HG02981 (cell line): ENCODE measurements around the gene CREBBP.

Experiments used
- ATAC-seq: cut with Tn5 transposase; IDR thresholded peaks from one replicate; pipeline ENCODE4 v1.9.1; 2021; ENCODE audit warnings: mild to moderate bottlenecking, moderate library complexity; ENCODE audit not compliant: unreplicated experiment

CREBBP gene

DNA sequence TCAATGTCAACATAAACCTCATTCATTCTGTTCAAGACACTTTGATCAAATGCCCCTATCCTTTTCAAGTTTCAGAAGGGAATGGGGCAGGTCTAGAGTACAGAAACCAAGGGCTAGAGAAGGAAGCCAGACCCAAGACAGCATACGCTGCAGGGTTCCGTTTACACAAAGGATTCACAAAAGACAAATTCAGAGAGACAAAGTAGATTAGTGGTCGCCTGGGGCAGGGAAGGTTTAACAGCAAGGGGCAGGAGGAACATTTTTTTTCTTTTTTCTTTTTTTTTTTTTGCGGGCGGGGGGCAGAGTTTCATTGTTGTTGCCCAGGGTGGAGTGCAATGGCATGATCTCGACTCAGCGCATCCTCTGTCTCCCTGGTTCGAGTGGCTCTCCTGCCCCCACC lies 143.3 kb downstream of the CREBBP start:
- no peak for ATAC-seq

DNA sequence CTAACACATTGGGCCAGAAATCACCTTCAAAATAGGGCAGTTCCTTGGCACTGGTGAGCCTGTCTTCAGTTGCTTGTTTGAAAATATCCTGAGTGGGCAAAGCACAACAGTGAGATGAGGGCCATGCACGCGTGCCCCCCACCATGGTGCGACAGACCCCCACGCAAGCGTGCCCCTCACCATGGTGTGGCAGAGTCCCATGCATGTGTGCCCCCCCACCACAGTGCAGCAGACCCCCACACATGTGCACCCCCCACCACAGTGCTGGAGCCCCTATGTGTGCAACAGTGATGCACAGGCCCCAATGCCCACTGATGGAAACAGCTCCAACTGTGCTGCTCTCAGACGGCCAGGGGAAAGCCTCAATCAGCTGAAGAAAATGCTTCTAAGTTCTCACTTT lies 144.4 kb downstream of the CREBBP start:
- ATAC-seq, result no peak

DNA sequence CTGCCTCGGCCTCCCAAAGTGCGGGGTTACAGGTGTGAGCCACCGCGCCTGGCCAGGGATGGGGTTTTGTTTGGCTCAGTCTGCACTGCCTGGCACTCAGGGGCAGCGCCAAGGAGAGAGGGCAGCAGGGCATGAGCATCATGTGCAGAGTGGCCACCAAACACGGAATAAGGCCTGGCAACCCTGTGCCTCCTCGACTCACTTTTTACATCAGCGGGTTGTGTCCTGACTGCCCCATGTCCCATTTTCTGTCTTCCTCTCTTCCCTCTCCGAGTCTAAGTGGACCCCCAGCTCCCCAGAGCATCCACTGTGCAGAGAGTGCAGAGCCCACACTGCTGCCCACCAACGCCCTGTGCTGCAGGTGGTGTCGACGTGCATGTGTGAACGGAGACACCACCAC lies 145.0 kb downstream of the CREBBP start:
- ATAC-seq, result no peak

DNA sequence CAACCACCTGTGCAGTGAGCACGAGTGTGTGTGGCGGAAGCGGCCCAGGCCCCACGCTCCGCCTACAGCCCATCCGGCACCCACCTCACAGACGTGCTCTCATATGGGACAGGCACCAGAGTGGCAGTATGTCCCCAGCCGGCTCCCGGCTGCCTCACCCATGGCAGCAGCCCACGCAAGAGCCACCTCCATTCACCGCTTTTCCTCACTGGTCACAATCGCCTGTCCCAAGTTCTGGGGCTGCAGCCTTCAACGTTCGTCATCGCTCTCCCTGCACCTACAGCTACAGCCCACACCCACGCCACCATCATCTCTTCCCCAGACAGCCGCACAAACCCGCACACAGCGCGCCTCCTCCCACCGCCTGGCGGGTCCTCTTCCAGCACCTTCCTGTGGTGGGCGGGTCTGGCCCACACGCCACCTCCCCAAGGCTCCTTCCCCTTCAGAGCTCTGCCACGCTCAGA lies 145.7 kb downstream of the CREBBP start:
- ATAC-seq, result no peak

DNA sequence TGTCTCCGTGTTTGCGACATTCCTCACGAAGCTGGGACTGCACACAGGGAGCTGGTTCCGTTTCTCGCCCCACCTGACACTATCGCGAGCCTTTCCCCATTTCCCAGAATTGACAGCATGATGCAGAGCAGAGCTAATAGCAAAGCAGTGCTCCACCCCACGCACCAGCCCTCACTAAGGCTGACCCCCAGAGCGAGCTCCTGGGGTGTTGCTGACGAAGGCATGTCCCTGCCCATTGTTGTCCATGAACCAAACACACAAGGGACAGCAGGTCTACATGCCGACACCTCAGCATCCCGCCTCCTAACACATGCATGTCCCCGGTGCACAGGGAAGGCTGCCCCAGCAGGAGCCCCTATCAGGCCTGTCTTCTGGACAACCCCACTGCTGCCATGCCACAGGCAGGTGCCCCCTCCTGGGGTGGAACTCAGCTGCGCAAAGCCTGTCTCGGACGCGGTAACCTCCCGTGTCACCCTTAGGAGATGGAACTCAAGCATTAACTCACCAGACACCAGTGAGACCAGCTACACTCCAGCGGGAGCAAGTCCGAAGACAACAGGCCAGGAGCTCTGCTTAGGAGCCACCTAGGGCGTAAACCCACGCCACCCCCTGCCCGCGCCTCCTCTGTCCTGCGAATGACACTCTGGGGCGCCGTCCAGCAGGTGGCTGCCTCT lies 146.3 kb downstream of the CREBBP start:
- ATAC-seq, result no peak

DNA sequence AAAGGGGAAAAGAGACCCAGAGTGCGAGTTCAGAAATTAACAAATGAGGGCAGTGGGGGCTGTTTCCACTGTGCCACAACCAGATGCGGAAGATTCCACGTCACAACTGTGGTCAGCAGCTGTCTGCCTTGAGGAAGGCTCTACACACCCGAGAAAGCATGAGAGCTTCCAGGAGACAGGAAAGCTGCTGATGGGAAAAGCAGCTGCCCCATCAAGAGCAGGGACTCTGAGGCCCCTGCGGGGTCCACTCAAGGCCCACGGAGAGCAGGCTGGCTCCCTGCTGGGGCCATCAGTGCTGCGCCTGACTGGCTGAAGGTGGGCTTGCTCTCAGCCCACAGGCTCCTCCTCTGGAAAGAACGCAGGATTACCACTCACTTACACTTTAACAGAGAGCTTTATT lies 148.3 kb downstream of the CREBBP start:
- no peak for ATAC-seq

DNA sequence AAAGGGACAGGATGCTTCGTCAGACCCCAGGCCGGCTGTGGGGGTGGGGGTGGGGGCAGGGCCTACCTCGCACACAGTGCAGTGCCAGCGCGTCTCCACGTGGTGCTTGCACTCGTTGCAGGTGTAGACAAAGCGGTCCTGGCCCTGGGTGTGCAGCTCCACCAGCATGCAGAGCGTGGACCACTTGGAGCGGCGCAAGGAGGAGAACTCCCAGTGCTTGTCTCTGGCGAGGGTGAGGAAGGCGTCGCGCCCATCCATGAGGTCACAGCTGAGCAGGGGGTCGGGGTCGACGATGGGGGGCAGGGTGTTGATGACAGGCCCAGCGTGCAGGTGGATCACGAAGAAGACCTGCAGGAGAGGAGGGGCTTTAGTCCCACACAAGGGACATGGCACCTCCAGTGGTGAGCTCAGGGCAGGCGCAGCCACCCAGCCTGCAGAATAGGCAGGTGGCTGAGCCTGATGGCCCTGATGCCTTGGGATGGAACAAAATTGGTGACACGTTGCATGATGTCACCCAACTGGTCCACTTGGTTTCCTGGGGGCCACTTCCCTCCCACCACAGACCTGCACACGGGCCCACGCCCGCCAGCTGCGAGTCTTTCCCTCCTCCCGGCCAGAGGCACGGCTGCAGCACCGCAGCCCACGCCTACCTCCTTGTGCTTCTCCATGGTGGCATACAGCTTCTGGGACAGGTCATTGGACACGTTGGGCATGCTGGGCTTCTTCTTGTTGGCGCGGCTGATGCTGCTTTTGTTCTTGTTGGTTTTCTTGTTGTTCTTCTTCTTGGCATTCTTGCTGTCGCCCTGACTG lies 149.2 kb downstream of the CREBBP start:
- no peak for ATAC-seq

DNA sequence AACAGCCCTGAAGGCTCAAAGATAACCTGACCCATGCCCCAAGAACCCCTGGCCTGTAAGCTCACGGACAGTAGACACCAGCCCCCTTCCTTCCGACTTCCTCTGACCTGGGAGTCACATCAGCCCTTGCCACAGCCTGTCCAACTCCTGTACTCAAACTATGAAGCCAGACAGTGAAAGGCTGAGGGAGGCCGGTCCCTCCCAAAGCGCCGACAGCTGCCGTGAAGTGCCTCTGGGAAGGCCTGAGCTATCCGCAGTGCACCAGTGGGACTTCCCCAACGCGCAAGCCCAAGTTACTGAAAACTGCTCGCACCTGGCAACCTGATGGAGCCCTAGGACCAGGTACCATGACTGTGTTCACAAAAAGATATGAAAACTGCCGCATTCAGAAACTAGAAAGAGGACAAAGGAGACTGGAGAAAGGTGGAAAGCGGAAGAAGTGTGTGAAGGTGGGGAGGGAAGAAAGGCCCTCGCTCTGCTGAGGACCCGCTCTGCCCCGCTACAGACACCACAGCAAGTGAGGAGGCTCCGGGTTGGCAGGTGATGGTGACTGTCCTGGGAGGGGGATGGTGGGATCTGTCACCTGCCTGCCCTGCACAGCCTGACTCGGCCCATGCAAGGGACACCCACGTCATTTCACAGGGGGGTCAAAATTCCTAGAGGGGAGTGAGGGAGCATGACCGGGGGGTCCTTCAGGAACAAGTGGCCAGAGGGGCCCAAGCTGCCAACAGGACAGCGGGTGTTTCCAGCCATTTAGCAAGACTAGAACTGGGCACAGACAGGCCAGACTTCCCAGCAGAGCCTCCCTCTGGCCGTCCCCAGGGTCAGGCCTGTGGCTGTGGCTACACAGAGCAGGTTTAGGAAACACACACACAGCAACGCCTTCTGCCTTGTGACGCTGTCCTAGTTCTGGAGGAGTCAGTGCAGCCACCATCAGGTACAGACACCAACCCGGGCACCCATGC lies 150.1 kb downstream of the CREBBP start:
- no peak for ATAC-seq

DNA sequence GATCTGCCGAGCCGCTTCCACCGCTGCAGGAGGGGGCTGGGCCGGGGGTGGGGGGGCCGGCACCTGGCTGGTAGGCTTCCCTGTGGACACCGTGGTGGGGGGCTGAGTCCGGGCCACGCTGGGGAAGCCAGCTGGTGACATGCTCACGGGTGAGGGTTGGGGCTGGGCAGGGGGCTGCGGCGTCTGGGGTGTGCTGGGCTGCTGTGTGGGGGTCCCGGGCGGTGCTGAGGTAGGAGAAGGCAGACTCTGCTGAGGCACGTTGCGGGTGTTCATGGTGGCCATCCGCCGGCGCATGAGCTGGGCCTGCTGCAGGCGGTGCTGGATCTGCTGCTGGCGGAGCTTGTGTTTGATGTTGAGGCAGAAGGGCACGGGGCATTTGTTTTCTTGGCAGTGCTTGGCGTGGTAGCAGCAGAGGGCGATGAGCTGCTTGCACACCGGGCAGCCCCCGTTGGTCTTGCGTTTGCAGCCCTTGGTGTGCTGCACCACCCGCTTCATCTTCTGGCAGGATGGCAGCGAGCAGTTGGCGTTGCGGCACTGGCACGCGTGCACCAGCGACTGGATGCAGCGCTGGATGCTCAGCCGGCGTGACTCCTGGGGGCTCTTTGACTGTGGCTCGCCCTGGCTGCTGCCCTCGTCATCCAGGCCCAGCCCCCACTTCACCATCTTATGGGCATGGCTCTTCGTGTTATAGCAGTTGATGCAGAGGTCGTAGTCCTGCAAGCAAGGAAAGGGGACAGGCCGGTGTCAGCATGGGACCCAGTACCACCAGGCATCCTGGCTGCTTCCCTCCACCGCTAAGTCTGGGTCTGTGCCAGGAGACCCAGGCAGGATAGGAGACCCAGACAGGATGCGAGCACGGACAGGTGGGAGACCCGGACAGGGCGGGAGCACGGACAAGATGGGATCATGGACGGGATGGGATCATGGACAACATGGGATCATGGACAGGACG lies 151.1 kb downstream of the CREBBP start:
- no peak for ATAC-seq

DNA sequence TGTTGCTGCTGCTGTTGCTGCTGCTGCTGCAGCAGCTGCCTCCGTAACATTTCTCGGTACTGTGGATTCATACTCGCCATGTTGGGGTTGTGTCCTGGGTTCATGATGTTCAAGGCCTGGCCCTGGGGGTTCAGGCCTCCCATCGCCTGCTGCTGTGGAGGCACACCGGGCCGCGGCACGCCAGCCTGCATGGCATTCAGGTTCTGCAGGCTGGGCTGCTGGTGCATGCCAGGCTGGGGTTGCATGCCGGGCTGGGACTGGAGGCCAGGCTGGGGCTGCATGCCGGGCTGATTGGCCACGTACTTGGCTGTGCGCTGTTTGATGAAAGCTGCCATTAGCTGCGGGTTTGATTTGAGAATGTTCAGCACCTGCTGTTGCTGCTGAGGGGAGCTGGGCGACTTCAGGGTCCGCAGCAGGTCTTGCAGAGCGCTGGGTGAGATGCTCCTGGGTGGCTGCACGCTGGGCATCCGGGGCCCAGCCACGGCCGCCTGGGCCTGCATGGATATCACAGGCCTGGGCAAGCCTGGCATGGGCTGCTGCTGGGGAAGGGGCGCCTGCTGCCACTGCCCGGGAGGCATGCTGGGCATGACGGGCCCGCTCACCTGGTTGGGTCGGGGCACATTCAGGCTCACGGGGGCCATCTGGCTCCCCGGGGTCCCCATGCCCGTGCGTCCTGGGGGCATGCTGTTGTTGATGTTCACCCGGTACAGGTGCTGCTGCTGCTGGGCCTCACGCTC lies 151.9 kb downstream of the CREBBP start:
- no peak for ATAC-seq

DNA sequence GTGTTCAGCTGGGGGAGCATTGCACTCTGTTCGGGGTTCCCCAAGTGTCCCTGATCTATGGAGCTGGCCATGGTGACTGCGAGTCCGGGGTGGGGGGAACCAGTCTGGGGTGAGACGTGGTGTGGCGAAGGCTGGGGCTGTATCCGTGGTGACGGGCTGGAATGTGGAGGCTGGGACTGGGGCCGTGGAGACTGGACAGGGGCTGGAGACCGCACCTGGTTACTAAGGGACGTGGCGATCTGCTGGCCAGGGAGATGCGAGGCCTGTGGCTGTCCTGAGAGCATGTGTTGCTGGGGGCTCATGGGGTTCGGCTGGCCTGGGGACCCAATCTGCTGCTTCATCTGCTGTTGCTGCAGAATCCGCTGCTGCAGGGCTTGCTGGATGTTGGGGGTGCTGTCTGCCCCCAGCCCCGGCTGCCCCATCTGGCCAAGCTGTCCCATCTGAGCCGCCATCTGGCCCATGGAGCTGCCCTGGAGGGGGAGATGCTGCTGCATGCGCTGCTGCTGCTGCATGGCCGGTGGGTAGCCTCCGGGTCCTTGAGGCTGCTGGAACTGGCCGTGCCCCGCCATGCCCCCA lies 152.6 kb downstream of the CREBBP start:
- ATAC-seq, result no peak

DNA sequence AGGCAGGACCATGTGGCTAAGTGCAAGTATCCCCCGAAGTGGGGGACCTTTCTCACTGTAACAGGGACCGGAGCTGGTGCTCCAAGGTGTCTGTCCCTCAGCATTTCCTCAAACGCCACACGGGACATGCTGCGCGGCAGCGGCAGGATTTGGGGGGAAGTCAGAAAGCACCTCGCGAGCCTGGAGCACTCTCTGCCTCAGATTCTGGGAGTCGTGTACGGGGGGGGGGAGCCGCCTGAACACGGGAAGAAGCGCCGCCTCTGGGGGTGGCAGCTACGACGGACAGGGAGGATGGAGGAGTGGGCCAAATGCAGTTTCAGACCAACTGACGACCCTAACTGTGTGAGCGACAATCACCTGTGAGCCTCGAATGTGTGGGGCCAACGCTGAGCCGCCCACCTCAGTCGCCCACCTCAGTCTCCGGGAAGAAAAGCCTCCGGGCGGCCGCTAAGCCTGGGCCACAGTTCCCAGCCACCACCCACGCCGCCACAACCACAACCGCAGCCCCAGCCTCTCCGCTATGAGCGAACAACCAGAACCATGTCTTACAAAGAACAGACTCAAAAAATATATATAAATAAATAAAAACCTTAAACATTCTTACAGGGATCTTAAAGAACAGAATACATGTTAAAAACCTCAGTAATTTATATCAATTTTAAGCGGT lies 154.4 kb downstream of the CREBBP start:
- ATAC-seq, result no peak

DNA sequence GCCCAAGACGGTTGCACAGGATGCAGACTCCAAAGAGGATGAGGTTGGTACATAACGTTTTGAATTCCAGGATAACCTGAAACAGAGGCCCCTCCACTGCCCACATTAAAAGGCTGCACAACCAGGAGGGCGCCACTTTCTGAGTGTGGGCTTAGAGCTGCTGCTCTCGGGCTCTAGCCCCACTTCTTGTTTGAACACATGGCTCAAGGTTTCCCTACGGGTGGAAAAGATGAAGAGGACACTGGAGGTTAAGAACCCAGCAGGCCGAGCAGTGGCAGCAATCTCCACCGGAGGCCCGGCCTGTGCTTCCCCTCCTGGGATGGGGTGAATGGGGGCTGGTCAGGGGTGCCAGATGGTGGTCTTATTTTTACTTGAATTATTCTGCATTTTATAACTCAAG lies 155.2 kb downstream of the CREBBP start:
- ATAC-seq, result no peak

DNA sequence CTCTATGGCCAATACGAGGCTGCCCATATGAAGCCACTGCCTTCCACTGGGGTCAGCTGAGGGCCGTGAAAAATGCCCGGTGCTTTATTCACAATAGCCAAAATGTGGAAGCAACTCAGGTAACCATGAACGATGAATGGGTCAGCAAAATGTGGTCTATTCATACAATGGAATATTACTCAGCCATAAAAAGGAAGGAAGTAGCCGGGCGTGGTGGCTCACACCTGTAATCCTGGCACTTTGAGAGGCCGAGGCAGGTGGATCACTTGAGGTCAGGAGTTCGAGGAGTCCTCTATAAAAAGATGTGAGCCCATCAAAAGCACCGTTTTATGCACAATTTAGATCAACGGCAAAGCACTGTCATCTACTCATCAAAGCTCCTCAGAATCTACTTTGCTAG lies 158.0 kb downstream of the CREBBP start:
- ATAC-seq, result no peak

DNA sequence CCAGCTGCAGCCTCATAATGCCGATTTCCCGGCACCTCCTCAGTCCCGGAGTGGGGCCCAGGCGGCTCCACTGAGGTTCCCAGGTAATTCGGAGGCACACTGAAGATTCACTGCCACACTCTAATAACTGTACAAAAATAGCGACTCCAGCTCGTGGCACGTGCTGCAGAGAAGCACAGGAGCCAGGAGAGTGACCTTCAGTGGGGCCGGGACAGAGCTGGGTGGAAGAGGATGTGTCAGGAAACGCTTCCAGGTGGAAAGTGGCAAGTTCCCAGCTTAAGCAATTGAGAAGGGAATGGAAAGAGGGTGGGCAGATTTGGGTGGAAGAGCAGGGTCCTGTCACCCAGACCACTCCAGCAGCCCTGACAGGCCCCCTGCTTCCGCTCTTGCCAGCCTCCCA lies 160.1 kb downstream of the CREBBP start:
- ATAC-seq, result no peak

DNA sequence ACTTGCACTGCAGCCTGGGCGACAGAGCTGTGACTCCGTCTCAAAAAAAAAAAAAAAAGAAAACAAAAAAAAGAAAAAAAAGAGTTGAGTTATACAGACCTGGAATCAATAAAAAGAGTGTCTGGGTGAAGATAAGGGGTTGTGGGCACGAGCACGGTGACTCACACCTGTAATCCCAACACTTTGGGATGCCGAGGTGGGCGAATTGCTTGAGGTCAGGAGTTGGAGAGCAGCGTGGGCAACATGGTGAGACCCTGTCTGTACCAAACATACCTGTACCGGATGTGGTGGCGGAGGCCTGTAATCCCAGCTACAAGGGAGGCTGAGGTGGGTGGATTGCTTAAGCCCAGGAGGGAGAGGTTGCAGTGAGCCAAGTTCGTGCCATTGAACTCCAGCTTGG lies 161.9 kb downstream of the CREBBP start:
- ATAC-seq, result no peak

DNA sequence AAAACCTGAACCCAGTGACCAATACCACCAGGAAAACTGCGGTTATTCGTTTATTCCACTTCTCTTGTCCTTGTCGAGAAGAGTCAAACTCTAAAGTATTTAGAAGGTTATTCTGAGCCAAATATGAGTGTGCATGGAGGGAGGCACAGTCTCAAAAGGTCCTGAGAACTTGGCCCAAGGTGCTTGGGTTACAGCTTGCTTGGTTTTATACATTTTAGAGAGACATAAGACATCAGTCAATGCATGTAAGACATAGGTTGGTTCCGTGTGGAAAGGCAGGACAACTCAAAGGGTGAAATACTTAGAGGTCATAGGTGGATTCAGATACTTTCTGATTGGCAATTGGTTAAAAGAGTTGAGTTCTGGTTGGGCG lies 162.5 kb downstream of the CREBBP start:
- no peak for ATAC-seq

DNA sequence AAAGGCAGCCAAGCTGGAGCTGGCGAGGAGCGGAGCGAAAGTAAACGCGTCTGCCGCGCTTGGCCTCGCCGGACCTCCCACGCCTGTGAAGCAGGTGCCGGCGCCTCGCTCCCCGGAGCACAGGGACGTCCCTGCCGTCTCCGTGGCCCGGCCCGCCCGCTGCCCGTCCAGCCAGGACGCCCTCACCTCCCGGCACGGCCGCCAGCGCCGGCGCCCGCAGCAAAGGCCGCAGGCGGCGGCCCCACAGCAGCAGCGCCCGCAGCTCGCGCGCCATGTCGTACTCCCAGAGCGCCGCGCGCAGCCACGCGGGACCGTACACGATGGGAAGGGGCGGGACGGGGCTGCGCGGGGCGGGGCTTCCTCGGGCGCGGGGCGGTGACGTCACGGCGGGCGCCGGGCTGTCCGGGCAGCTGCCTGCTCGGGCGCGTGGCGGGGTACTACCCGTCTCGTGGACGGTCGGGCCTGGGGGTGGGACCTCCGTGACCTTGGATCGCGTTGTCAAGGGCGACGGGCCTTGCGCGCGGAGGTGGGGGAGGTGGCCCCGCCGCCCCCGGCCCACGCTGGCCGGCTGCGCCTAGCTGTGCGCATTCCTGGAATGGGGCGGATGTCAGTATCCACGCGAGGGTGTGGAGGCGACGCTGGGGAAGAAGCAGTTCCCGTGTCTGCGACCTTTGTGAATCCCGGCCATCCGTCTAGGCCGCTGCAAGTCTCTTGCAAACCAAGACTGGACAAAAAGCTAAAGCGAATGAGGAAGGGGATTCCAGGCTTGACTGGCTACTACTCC lies 163.1 kb downstream of the CREBBP start, which contains the start of gene TRAP1:
TSS of gene TRAP1 (minus strand) at position 290 of the 784 bp plus-strand sequence. CDS start at position 274, 16 bp downstream.
- ATAC-seq, result peak; percentile 75
